Vagina (tissue), 2 donors: ENCODE results near the gene PORCN.

ENCODE experiments used
- CTCF ChIP-seq, 3 experiments: fragments of 450-650 bp in 2 of 3; fragments of 200-600 bp in 1 of 3; sonication (generic) in 1 of 3; IDR thresholded peaks; one replicate each; pipeline ENCODE4 v1.5.1; 2017 to 2019; ENCODE audit warnings: antibody characterized with exemption in 3 of 3, mild to moderate bottlenecking in 2 of 3, moderate library complexity in 2 of 3
- POLR2A ChIP-seq, 2 donors: fragments of 450-650 bp; IDR thresholded peaks; one replicate each; pipeline ENCODE4 v1.6.1; 2017; ENCODE audit warnings: antibody characterized with exemption in 2 of 2, mild to moderate bottlenecking in 2 of 2, moderate library complexity in 2 of 2

DNA sequence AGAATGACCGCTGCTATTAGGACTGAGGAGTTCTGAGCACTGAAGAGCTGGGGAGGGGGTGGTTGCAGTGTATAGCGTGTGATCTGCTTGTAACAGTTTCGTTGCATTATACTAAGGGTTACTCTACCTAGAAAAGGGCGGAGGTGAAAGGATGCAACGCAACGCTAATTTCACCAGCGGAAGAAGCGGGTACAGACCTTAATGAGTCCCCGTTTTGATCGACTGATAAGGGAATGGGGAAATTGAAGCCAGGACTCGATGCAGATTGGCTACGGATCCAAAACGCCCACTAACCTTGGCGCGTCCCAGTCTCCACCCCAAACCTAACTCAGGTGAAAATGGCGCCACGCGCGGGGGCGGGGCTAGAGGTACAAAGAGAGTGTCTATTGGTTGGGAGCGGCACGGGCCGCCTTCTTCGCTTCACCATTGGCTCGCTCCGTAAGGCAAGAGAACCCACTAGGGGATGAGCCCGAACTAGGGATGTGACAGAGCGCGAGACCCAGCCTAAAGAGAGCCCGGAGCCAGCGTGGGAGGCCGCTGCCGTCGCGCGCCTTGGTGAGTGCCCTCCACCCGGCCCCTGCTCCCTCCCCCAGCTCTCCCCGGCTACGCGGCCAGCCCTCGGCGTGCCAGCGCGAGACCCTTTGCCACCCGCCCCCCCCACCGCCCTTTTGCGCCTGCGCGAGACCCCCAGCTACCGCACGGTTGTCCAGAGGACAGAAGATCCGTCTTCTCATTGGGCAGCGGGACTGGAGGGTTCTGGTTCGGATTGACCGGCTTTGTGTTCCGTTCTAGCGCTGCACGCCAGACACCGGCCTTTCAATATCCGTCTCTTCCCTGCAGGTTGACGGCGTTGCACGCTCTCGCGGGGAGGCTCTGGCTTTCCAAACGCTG is 12.8 kb downstream of the PORCN start, which contains the start of gene EBP:
- TF ChIP-seq CTCF (IDR thresholded peaks at IDR 0.05) (no peak), POLR2A (IDR thresholded peaks at IDR 0.05) (no peak)
